ENCODE results near the gene MN1.

- TF ChIP-seq, protein P1, sequence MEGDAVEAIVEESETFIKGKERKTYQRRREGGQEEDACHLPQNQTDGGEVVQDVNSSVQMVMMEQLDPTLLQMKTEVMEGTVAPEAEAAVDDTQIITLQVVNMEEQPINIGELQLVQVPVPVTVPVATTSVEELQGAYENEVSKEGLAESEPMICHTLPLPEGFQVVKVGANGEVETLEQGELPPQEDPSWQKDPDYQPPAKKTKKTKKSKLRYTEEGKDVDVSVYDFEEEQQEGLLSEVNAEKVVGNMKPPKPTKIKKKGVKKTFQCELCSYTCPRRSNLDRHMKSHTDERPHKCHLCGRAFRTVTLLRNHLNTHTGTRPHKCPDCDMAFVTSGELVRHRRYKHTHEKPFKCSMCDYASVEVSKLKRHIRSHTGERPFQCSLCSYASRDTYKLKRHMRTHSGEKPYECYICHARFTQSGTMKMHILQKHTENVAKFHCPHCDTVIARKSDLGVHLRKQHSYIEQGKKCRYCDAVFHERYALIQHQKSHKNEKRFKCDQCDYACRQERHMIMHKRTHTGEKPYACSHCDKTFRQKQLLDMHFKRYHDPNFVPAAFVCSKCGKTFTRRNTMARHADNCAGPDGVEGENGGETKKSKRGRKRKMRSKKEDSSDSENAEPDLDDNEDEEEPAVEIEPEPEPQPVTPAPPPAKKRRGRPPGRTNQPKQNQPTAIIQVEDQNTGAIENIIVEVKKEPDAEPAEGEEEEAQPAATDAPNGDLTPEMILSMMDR (conservative IDR thresholded peaks at IDR 0.05 in 1 of 2, IDR thresholded peaks at IDR 0.05 in 1 of 2; ENCODE audit: low read depth in 1 of 2, low read length in 2 of 2): no peak
- TF ChIP-seq EZH2 (IDR thresholded peaks at IDR 0.05; ENCODE audit: low read length, missing control alignments): no peak
Observed at GRCh38 chr22:27779643-27780042, 21.9 kb downstream of the MN1 start.
